Loucy (cell line): ENCODE measurements around the gene SEPTIN6.

Experiments
- H2AFZ ChIP-seq: fragments of 200-600 bp; sonication (generic); 2 replicates; pipeline ENCODE4 v1.6.0; 2016; ENCODE audit warnings: antibody characterized with exemption, mild to moderate bottlenecking, low read length, moderate library complexity
- H3F3A ChIP-seq: fragments of 200-600 bp; 2 replicates; pipeline ENCODE4 v1.6.0; 2016; ENCODE audit warnings: antibody characterized with exemption, low read depth, mild to moderate bottlenecking
- H3K27me3 ChIP-seq: fragments of 200-600 bp; sonication (generic); 2 replicates; pipeline ENCODE4 v1.6.1; 2014; ENCODE audit warnings: low read length, mild to moderate bottlenecking; ENCODE audit not compliant: insufficient read depth, poor library complexity, severe bottlenecking
- H3K36me3 ChIP-seq: fragments of 200-600 bp; sonication (generic); 2 replicates; pipeline ENCODE4 v1.6.1; 2016; ENCODE audit warnings: low read length; ENCODE audit not compliant: insufficient read depth
- H3K4me1 ChIP-seq: fragments of 200-600 bp; sonication (generic); 2 replicates; pipeline ENCODE4 v1.5.1; 2014; ENCODE audit warnings: low read length, mild to moderate bottlenecking; ENCODE audit not compliant: insufficient read depth, poor library complexity, severe bottlenecking
- H3K4me2 ChIP-seq: fragments of 200-600 bp; sonication (generic); 2 replicates; pipeline ENCODE4 v1.6.0; 2014; ENCODE audit warnings: antibody characterized with exemption, low read length, low read depth, mild to moderate bottlenecking; ENCODE audit not compliant: poor library complexity, severe bottlenecking
- H3K4me3 ChIP-seq: fragments of 200-600 bp; sonication (generic); 2 replicates; pipeline ENCODE4 v1.5.1; 2014; ENCODE audit warnings: low read length, mild to moderate bottlenecking, mixed read lengths; ENCODE audit not compliant: poor library complexity, severe bottlenecking
- H3K79me2 ChIP-seq: fragments of 200-600 bp; sonication (generic); 2 replicates; pipeline ENCODE4 v1.6.1; 2014; ENCODE audit warnings: low read length; ENCODE audit not compliant: insufficient read depth
- H3K9ac ChIP-seq: fragments of 200-600 bp; sonication (generic); 2 replicates; pipeline ENCODE4 v1.6.0; 2014; ENCODE audit warnings: mild to moderate bottlenecking, low read depth, low read length, moderate library complexity; ENCODE audit not compliant: poor library complexity, severe bottlenecking
- H3K9me2 ChIP-seq: fragments of 200-600 bp; sonication (generic); replicated peaks from 2 replicates; pipeline ENCODE4 v1.6.1; 2016; ENCODE audit warnings: low read depth, low read length, mixed read lengths
- H3K9me3 ChIP-seq: fragments of 200-600 bp; sonication (generic); 2 replicates; pipeline ENCODE4 v1.6.1; 2014; ENCODE audit warnings: mild to moderate bottlenecking, antibody characterized with exemption, low read length, low read depth; ENCODE audit not compliant: insufficient read depth
- H4K20me1 ChIP-seq: fragments of 200-600 bp; sonication (generic); 2 replicates; pipeline ENCODE4 v1.6.0; 2014; ENCODE audit warnings: antibody characterized with exemption, low read length, mild to moderate bottlenecking; ENCODE audit not compliant: insufficient read depth, poor library complexity, severe bottlenecking
- CTCF ChIP-seq: fragments of 200-600 bp; sonication (generic); conservative IDR thresholded peaks from 2 replicates; pipeline ENCODE4 v1.5.1; 2014; ENCODE audit warnings: mild to moderate bottlenecking, antibody characterized with exemption, low read length
- EZH2phosphoT487 ChIP-seq: fragments of 200-600 bp; IDR thresholded peaks from 2 replicates; pipeline ENCODE4 v1.6.1; 2018; ENCODE audit warnings: antibody characterized with exemption, mild to moderate bottlenecking, moderate library complexity, borderline replicate concordance

Gene SEPTIN6

GRCh38 chrX:119690921-119691716 lies 1.8 kb downstream of the SEPTIN6 start:
- peak overlapping the region; percentile 75 for H3K4me3 ChIP-seq
- peaks cover 25% of the 10 kb centered on the region for H3K4me1 ChIP-seq
- peak overlapping the region; percentile 100 for H3K4me2 ChIP-seq
- H3K9ac ChIP-seq, result peak overlapping the region; percentile 84
- TF ChIP-seq EZH2phosphoT487 (no peak), CTCF (no peak)
- H2AFZ ChIP-seq, result no peak overlapping the region
- H4K20me1 ChIP-seq, result peaks cover 44% of the 10 kb centered on the region
- H3K79me2 ChIP-seq, result peaks cover 84% of the 10 kb centered on the region
- no peaks in the 10 kb centered on the region for H3K9me3 ChIP-seq
- H3F3A ChIP-seq, result peaks cover 14% of the 10 kb centered on the region
- H3K9me2 ChIP-seq, result no peaks in the 10 kb centered on the region
- no peaks in the 10 kb centered on the region for H3K36me3 ChIP-seq
- no peaks in the 10 kb centered on the region for H3K27me3 ChIP-seq

GRCh38 chrX:119688911-119689321 lies 4.1 kb downstream of the SEPTIN6 start:
- peak overlapping the region; percentile 75 for H3K4me3 ChIP-seq
- peaks cover 14% of the 10 kb centered on the region for H3F3A ChIP-seq
- no peaks in the 10 kb centered on the region for H3K27me3 ChIP-seq
- H2AFZ ChIP-seq, result no peak overlapping the region
- H3K9me3 ChIP-seq, result no peaks in the 10 kb centered on the region
- H3K4me2 ChIP-seq, result peak overlapping the region; percentile 100
- H3K79me2 ChIP-seq, result peaks cover 97% of the 10 kb centered on the region
- peaks cover 28% of the 10 kb centered on the region for H3K4me1 ChIP-seq
- TF ChIP-seq EZH2phosphoT487, result no peak
- TF ChIP-seq CTCF, result no peak
- peaks cover 46% of the 10 kb centered on the region for H4K20me1 ChIP-seq
- peak overlapping the region; percentile 84 for H3K9ac ChIP-seq
- H3K36me3 ChIP-seq, result peaks cover 4% of the 10 kb centered on the region; the same call in 1 of the 2 replicates
- no peaks in the 10 kb centered on the region for H3K9me2 ChIP-seq

- Histone ChIP-seq H3F3A (peaks cover 24% of the 10 kb centered on the region), H3K9ac (peak overlapping the region; percentile 84)
- no peak for TF ChIP-seq EZH2phosphoT487
- no peak for TF ChIP-seq CTCF
These were observed 5.1 kb downstream of the SEPTIN6 start for GRCh38 chrX:119687661-119688413.

More at GRCh38 chrX:119687661-119688413, 5.1 kb downstream of the SEPTIN6 start:
- Histone ChIP-seq H3K79me2 (peaks cover 100% of the 10 kb centered on the region), H3K9me2 (no peaks in the 10 kb centered on the region), H3K36me3 (peaks cover 4% of the 10 kb centered on the region; the same call in 1 of the 2 replicates), H3K4me2 (peak overlapping the region; percentile 100), H3K4me3 (peak overlapping the region; percentile 75), H3K9me3 (no peaks in the 10 kb centered on the region), H4K20me1 (peaks cover 46% of the 10 kb centered on the region), H3K27me3 (no peaks in the 10 kb centered on the region), H3K4me1 (peaks cover 37% of the 10 kb centered on the region), H2AFZ (no peak overlapping the region)
